ENCODE measurements around the gene GRPEL2. TPM values are rescaled to one million over a fixed set of nuclear protein-coding genes. Genes with fewer than 3 reads are reported as not detected.

The GRPEL2 gene
- total RNA-seq, 2 experiments from 2014 or later: 36.1 to 36.6 TPM

DNA sequence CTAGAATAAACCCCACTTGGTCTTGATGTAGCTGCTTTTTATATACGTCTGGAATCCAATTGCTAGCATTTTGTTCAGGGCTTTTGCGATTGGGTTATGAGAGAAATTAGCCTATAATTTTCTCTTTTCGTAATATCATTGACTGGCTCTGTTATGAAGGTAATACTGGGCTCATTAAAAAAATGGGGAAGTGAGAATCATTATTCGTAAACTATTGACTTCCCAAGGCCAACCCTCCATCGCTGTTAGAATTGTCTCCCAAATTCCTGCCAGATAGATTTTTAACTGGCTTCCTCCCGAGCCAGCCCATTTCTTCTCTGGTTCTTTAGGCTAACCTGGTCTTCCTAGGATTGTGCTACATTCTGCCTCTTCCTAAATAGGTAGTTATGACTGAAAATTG is 35.9 kb upstream of the GRPEL2 start:
- DNase-seq: no peak
- H3K36me3 Mint-ChIP-seq (ENCODE audit: low read depth): no peaks in the 10 kb centered on the region
- CTCF ChIA-PET: interaction anchor here (0.7 to 3.3 kb wide), 5 partner anchors 9 to 461 kb away, joined by 3 to 12 read pairs (median 3); no protein-coding TSS in a partner anchor
- no peaks in the 10 kb centered on the region for H3K4me1 Mint-ChIP-seq
- POLR2A ChIA-PET: no interaction called here
- no peak overlapping the region for H3K4me3 Mint-ChIP-seq
- H3K27me3 Mint-ChIP-seq: no peaks in the 10 kb centered on the region
- no peak overlapping the region for H3K27ac Mint-ChIP-seq
- no peaks in the 10 kb centered on the region for H3K9me3 Mint-ChIP-seq

DNA sequence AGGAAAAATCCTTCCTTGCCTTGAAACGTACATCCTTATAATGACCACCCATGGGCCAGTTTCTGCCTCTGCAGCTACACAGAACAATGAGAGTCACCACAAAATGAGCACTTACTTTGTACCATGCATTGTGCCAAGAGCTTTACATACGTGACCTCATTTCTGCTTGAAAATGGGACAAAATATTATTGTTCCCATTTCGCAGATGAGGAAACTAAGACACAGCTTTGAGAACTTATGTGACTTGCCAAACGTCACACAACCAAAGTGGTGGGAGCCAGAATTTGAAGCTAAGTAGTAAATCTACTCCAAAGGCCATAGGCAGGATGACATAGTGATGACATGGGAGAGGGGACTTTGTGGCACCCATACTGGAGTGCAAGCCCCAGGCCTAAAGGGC is 34.8 kb upstream of the GRPEL2 start:
- Mint-ChIP-seq H3K9me3 (no peaks in the 10 kb centered on the region), H3K27ac (no peak overlapping the region), H3K4me3 (no peak overlapping the region), H3K4me1 (no peaks in the 10 kb centered on the region), H3K27me3 (no peaks in the 10 kb centered on the region), H3K36me3 (ENCODE audit: low read depth) (no peaks in the 10 kb centered on the region)
- no peak for DNase-seq
- POLR2A ChIA-PET: no interaction called here
- CTCF ChIA-PET: interaction anchor here (0.6 to 3.3 kb wide), 3 partner anchors 61 to 134 kb away, joined by 3 to 12 read pairs (median 3); no protein-coding TSS in a partner anchor

GRCh38 chr5:149310947-149311658 is 34.2 kb upstream of the GRPEL2 start:
- Mint-ChIP-seq H3K27ac (no peak overlapping the region), H3K36me3 (ENCODE audit: low read depth) (no peaks in the 10 kb centered on the region), H3K4me1 (no peaks in the 10 kb centered on the region), H3K9me3 (no peaks in the 10 kb centered on the region), H3K27me3 (no peaks in the 10 kb centered on the region), H3K4me3 (no peak overlapping the region)
- CTCF ChIA-PET: interaction anchor here (1.4 to 3.3 kb wide), 2 partner anchors 56 to 60 kb away, joined by 4 to 12 read pairs; no protein-coding TSS in a partner anchor
- no peak for DNase-seq
- POLR2A ChIA-PET: no interaction called here

GRCh38 chr5:149313151-149313841 is 32.0 kb upstream of the GRPEL2 start:
- Mint-ChIP-seq H3K9me3 (no peaks in the 10 kb centered on the region), H3K4me3 (no peak overlapping the region), H3K27ac (no peak overlapping the region), H3K36me3 (ENCODE audit: low read depth) (no peaks in the 10 kb centered on the region), H3K4me1 (peaks cover 3% of the 10 kb centered on the region), H3K27me3 (no peaks in the 10 kb centered on the region)
- no peak for DNase-seq
- POLR2A ChIA-PET: no interaction called here
- CTCF ChIA-PET: interaction anchor here (0.6 to 1.1 kb wide), 3 partner anchors 14 to 59 kb away, joined by 3 to 4 read pairs (median 3); no protein-coding TSS in a partner anchor

DNA sequence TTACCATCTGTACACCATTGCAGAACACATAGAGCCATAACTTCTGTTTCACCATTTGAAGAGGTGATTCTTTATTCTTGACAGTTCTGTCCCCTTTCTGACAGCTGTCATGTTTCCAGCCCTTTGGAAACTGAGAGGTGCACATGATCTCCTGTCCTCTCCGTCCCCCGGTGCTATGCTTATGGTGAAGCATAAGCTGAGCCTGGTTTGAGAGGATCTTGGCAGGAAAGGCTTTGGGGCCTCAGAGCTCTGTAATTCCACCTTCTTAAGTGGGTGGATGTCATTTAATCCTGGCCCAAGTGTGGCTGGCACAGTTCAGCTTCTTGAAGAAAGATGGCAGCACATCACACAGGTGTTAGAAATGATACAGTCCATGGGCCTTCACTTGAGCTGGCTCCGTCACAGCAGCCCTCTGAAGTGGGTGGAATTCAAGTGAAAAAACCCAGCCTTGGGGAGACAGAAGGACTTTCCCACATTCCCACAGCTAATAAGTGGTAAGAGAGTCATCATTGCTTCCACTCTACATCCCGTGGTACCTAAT is 30.7 kb upstream of the GRPEL2 start:
- H3K9me3 Mint-ChIP-seq: no peaks in the 10 kb centered on the region
- no peak overlapping the region for H3K27ac Mint-ChIP-seq
- H3K4me1 Mint-ChIP-seq: peaks cover 3% of the 10 kb centered on the region
- ChIA-PET CTCF (interaction anchor here (1.2 to 1.5 kb wide), 3 partner anchors 76 to 133 kb away, joined by 3 to 5 read pairs (median 3); no protein-coding TSS in a partner anchor), POLR2A (no interaction called here)
- no peak for DNase-seq
- no peaks in the 10 kb centered on the region for H3K36me3 Mint-ChIP-seq (ENCODE audit: low read depth)
- H3K4me3 Mint-ChIP-seq: no peak overlapping the region
- H3K27me3 Mint-ChIP-seq: no peaks in the 10 kb centered on the region

- no peak for DNase-seq
- no peaks in the 10 kb centered on the region for H3K9me3 Mint-ChIP-seq
- no peaks in the 10 kb centered on the region for H3K27me3 Mint-ChIP-seq
- peaks cover 3% of the 10 kb centered on the region for H3K4me1 Mint-ChIP-seq
- H3K4me3 Mint-ChIP-seq: no peak overlapping the region
- H3K36me3 Mint-ChIP-seq (ENCODE audit: low read depth): no peaks in the 10 kb centered on the region
- no peak overlapping the region for H3K27ac Mint-ChIP-seq
- POLR2A ChIA-PET: no interaction called here
- CTCF ChIA-PET: interaction anchor here (1.5 kb wide), 1 partner anchor 74 kb away, joined by 3 read pairs; no protein-coding TSS in a partner anchor
These were observed 29.5 kb upstream of the GRPEL2 start for GRCh38 chr5:149315753-149316152.

GRCh38 chr5:149317281-149318048 is 27.8 kb upstream of the GRPEL2 start:
- CTCF ChIA-PET: interaction anchor here (0.5 to 2.4 kb wide), 10 partner anchors 9 to 116 kb away, joined by 3 to 10 read pairs (median 3); partner anchors contain the start of genes GRPEL2 and PCYOX1L
- Mint-ChIP-seq H3K4me3 (no peak overlapping the region), H3K9me3 (no peaks in the 10 kb centered on the region), H3K4me1 (peaks cover 3% of the 10 kb centered on the region), H3K36me3 (ENCODE audit: low read depth) (no peaks in the 10 kb centered on the region), H3K27me3 (no peaks in the 10 kb centered on the region), H3K27ac (no peak overlapping the region)
- peak; percentile 53 for DNase-seq
- POLR2A ChIA-PET: no interaction called here

DNA sequence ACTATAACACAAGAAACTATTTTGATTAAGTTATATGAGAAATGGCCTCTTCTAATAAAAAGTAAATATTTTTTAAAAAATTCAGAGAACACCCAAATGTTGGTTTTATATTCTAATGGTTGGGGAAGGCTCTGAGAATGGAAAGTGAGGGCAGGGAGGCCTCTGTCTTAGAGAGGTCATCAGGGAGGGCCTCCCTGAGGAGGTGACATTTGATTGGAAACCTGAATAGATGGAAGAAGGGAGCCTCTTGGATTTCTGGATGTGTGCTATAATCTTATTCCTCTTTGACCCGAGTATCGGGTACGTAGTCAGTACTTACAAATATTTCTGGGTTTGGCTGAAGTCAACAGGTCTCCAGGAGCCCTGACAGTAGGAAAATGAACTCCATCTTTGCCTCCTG is 26.1 kb upstream of the GRPEL2 start:
- Mint-ChIP-seq H3K36me3 (ENCODE audit: low read depth) (no peaks in the 10 kb centered on the region), H3K4me3 (no peak overlapping the region), H3K4me1 (peaks cover 3% of the 10 kb centered on the region), H3K27me3 (no peaks in the 10 kb centered on the region), H3K27ac (no peak overlapping the region), H3K9me3 (no peaks in the 10 kb centered on the region)
- CTCF ChIA-PET: interaction anchor here (3.3 kb wide), 1 partner anchor 49 kb away, joined by 14 read pairs; no protein-coding TSS in a partner anchor
- DNase-seq: no peak
- POLR2A ChIA-PET: no interaction called here

DNA sequence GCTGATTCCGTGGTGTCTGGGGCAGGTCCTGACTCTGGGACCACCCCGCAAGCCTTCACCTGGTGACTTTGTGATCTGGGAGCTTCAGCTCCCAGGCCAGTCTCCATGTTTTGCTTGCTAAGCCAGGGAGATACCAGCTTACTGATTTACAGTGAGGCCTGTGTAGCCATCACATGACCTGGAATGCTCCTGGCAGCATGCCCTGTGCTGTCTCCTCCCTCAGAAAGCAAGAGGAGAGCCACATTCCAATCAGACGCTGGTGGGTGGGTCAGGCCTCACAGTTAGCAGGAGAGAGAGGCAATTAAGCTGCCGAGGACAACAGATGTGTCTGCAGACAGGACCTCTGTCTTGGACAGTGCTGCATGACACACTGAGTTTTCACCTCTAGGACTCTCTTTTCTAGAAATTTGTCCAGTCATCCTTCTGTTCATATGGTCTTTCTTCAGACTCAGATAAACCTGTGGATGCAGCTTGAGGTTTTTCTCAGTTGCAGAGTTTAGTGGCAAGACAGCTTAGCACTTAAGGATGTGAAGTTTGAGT is 24.4 kb upstream of the GRPEL2 start:
- CTCF ChIA-PET: interaction anchor here (0.9 to 3.3 kb wide), 5 partner anchors 12 to 113 kb away, joined by 3 to 14 read pairs (median 5); no protein-coding TSS in a partner anchor
- POLR2A ChIA-PET: no interaction called here
- Mint-ChIP-seq H3K36me3 (ENCODE audit: low read depth) (no peaks in the 10 kb centered on the region), H3K4me1 (peaks cover 3% of the 10 kb centered on the region), H3K27me3 (no peaks in the 10 kb centered on the region), H3K27ac (no peak overlapping the region), H3K9me3 (peaks cover under 1% of the 10 kb centered on the region), H3K4me3 (no peak overlapping the region)
- no peak for DNase-seq

DNA sequence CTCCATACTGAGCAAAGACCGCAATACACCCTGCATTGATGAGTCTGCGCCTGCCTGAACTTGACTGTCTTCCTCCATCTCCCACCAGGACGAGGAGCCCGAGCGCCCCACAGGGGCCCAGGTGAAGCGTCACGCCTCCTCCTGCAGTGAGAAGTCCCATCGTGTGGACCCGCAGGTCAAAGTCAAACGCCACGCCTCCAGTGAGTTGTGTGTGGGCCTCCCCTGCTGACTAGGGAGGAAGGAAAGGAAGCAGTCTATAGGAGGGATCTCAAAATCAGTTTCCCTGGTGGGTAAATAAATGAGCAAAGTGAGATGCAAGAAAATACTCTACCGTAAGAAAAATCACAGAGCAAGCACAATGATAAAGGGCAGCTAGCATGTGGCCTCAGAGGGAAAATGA is 22.8 kb upstream of the GRPEL2 start:
- Mint-ChIP-seq H3K9me3 (peaks cover 2% of the 10 kb centered on the region), H3K27ac (peak overlapping the region; percentile 44), H3K36me3 (ENCODE audit: low read depth) (no peaks in the 10 kb centered on the region), H3K27me3 (no peaks in the 10 kb centered on the region), H3K4me3 (no peak overlapping the region), H3K4me1 (no peaks in the 10 kb centered on the region)
- ChIA-PET POLR2A (no interaction called here), CTCF (interaction anchor here (0.7 to 1.7 kb wide), 4 partner anchors 10 to 45 kb away, joined by 3 to 7 read pairs (median 4); no protein-coding TSS in a partner anchor)
- DNase-seq: no peak

DNA sequence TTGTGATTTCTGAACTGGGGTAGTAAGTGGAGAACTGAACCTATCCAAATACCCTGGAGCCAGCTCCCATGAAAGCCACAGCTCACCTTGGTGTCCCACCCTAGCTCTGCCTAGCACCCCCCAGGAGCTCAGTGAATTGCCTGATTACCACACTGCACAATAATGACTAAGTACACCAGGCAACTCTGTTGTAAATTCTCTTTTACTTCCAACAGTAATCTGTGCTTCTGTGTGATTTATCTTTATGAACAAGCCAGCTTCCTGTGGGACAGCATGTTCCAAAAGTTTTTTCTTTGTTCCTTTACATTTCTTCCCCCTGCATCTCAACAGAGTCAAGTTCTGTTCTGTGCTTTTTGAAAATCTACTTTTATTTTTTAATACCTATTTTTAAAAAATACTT is 22.1 kb upstream of the GRPEL2 start:
- no peaks in the 10 kb centered on the region for H3K4me1 Mint-ChIP-seq
- H3K9me3 Mint-ChIP-seq: peaks cover 2% of the 10 kb centered on the region
- ChIA-PET POLR2A (no interaction called here), CTCF (interaction anchor here (1.0 to 1.7 kb wide), 4 partner anchors 9 to 58 kb away, joined by 3 to 7 read pairs (median 4); no protein-coding TSS in a partner anchor)
- DNase-seq: no peak
- no peak overlapping the region for H3K27ac Mint-ChIP-seq
- H3K4me3 Mint-ChIP-seq: no peak overlapping the region
- no peaks in the 10 kb centered on the region for H3K27me3 Mint-ChIP-seq
- no peaks in the 10 kb centered on the region for H3K36me3 Mint-ChIP-seq (ENCODE audit: low read depth)

GRCh38 chr5:149323621-149324205 is 21.6 kb upstream of the GRPEL2 start:
- Mint-ChIP-seq H3K9me3 (peaks cover 2% of the 10 kb centered on the region), H3K27ac (no peak overlapping the region), H3K27me3 (no peaks in the 10 kb centered on the region), H3K4me3 (no peak overlapping the region), H3K4me1 (no peaks in the 10 kb centered on the region), H3K36me3 (ENCODE audit: low read depth) (no peaks in the 10 kb centered on the region)
- ChIA-PET POLR2A (no interaction called here), CTCF (interaction anchor here (1.0 to 1.7 kb wide), 4 partner anchors 9 to 58 kb away, joined by 3 to 7 read pairs (median 4); no protein-coding TSS in a partner anchor)
- DNase-seq: no peak

All from activated CD4-positive, alpha-beta T cell treated with anti-CD3 and anti-CD28 coated beads, Interleukin-2, amount 10 ng/mL, durations not matched to agents 7 days and 5 days (primary cell).